GM18520 (cell line): ENCODE results near the gene MLANA.
"Not testable (repeated sequence)": the region's sequence is repeated elsewhere in the genome, so short reads cannot be mapped to it uniquely, and the experiment has no call there.

Source experiments
- ATAC-seq: cut with Tn5 transposase; IDR thresholded peaks from one replicate; pipeline ENCODE4 v1.9.1; 2021; ENCODE audit not compliant: unreplicated experiment

Gene MLANA

GRCh38 chr9:5869315-5870019 is 21.2 kb upstream of the MLANA start:
- no peak for ATAC-seq

- ATAC-seq: no peak
These were observed 20.7 kb upstream of the MLANA start for GRCh38 chr9:5870020-5870339.

DNA sequence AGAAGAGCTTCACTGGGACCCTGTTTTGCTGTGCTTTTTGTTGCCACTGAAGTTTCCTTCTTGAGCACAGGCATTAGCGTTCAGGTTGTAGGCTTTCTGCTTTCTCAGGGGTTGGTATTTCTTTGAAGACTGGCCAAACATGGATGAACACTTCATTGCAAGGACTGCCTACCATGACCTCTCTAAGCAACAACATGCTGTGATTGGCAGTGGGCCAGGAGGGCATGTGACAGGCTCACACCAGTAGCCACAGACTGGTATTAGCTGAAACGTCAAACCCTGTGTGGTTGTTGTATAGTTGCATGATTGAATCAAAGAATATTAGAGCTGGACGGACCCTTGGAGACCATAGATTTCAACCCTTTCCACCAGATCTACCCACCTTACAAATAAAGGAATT is 20.0 kb upstream of the MLANA start:
- ATAC-seq: no peak

GRCh38 chr9:5871785-5872184 is 18.9 kb upstream of the MLANA start:
- no peak for ATAC-seq

GRCh38 chr9:5872511-5872910 is 18.2 kb upstream of the MLANA start:
- no peak for ATAC-seq

- ATAC-seq: no peak
These were observed 17.2 kb upstream of the MLANA start for GRCh38 chr9:5873439-5873838.

DNA sequence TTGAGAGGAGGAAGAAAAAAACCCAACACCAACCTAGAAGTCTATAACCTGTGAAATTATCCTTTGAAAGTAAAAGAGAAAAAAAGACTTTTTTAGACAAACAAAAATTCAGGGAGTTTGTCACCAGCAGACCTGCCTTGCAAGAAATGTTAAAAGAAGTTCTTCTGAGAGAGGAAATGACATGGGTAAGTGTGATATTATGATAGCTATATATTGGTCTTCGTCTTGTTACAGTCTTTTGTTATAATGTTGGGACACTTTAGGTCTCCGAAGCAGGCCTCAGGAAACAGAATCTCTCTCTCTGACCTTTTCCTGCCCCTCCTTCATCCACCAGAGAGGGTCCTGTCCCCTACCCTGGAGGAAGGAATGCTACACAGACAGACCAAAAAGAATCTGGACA is 16.6 kb upstream of the MLANA start:
- no peak for ATAC-seq

- ATAC-seq: no peak
These were observed 14.7 kb upstream of the MLANA start for GRCh38 chr9:5876026-5876425.

DNA sequence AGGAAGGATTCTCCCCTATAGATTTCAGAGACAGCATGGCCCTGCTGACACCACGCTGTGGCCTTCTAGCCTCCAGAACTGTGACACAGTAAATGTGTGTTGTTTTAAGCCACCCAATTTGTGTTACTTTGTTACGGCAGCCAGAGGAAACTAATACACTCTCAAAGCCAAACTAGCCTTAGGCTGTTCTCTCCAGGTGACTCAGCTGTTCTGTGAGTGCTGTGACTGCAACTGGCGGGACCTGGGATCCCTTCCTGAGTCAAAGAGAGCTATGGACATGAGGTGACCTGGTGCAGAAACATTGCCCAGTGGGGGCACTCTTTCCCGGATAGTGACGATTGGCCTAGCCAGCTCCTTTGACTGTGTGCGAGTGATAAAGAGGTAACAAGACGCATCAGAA is 14.0 kb upstream of the MLANA start:
- no peak for ATAC-seq

- no peak for ATAC-seq
These were observed 11.1 kb upstream of the MLANA start for GRCh38 chr9:5879419-5880181.

DNA sequence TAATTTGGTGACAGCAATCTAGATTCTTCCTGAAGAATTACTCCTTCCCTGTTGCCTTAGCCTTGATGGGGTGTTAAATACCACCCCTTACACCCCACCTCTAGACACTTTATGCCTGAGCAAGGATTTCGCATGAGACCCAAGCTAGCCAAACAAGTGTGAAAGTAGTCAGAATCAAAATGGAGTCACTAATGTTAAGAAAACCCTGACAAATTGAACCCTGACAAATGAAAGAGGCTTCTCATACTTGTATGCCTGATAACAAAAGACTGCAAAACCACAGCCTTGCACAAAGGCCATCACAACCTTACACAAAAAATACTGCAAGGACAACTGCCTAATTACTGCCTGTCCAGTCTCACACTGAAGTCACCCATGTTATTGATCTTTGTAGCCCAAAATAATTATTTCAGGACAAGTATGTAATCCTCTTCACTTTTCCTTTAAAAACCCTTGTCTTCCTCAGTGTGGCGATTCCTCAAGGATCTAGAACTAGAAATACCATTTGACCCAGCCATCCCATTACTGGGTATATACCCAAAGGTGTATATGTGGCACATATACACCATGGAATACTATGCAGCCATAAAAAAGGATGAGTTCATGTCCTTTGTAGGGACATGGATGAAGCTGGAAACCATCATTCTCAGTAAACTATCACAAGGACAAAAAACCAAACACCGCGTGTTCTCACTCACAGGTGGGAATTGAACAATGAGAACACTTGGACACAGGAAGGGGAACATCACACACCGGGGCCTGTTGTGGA is 8.3 kb upstream of the MLANA start:
- ATAC-seq: not testable (repeated sequence)

- ATAC-seq: no peak
These were observed 6.5 kb upstream of the MLANA start for GRCh38 chr9:5884191-5884590.

DNA sequence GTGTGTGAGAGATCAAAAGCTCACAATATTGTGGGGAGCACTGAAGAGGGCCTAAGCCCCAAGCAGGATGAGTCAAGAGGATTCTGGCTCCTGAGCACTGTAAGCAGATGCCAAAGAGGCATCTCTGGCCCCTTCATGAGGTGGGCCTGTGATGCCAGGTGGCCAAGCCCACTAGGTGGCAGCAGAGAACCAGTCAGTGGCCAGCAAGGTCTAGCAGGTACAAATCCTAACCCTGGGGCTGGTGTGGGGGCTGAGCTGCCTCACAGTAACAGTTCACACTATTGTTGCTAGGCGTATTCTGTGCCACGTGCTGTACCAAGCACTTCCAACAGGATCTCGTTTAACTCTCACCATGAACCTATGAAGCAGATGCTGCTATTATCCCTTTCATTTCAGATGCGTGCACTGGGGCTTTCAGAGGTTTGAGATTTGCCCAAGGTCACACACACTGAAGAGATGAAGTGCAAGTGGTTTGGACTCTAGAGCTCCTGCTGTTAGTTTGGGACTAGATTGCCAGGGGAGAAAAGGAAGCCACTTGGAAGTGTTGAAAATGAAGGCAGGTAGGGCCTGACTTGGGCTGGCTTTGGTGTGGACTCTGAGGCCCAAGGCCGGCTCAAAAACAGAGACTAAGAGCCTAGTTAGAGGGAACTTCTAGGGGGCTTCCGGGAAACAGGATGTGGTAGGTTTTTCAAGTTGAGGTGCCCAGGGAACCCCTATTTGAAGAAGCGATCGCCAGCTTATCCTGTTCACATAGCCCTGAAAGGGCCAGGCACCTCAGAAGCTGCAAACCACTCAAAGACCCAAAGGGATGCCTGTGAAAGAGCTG is 4.4 kb upstream of the MLANA start:
- ATAC-seq: peak; percentile 87

GRCh38 chr9:5892456-5893133 is 1.9 kb downstream of the MLANA start:
- no peak for ATAC-seq

DNA sequence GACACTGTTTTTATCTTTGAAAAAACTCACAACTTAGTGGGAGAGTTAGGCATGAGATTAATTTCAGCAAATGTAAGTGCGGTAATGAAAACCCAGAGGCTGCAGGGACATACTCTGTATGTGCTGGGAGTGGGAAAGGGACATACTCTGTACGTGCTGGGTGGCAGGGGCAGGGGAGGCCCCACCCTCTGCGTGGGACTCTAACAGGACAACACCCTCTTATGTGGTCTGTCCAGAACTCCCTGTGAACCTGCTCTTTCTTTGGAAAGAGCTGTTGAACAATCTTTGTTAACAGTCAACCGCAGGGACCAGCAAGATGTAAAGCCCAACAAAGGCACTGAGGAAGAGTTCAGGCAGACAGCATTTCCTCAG is 2.4 kb downstream of the MLANA start:
- no peak for ATAC-seq

DNA sequence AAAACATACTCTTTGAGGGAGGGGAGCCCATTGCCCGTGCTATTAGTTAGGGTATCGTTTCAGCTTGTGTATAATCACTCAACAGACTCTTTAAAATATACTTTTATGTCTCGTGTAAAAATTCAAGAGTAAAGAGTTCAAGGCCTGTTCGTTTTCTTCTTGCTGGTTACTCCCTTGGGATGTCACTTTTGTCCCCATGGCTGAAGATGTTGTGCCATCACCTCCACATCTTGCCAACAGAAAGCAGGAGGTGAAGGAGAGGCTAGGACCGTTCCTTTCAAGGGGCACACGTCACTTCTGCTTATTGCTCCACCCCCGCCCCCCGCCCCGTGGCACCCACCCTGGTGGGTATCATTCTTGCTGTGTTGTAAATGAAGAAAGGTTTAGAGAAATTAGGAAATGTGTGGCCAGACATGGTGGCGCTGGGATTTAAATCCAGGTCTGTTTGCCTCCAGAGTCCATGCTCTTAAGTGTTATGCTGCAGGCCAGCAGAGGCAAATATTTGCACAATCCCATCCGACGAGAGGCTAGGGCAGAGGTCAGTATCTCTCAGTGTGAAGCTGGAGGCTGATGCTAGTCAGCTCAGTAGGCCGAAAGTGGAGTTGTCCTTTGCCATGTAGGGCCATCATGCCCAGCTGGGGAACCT is 3.0 kb downstream of the MLANA start:
- ATAC-seq: no peak

GRCh38 chr9:5894237-5894959 is 3.7 kb downstream of the MLANA start:
- ATAC-seq: no peak

- ATAC-seq: no peak
These were observed 5.1 kb downstream of the MLANA start for GRCh38 chr9:5895782-5896181.

DNA sequence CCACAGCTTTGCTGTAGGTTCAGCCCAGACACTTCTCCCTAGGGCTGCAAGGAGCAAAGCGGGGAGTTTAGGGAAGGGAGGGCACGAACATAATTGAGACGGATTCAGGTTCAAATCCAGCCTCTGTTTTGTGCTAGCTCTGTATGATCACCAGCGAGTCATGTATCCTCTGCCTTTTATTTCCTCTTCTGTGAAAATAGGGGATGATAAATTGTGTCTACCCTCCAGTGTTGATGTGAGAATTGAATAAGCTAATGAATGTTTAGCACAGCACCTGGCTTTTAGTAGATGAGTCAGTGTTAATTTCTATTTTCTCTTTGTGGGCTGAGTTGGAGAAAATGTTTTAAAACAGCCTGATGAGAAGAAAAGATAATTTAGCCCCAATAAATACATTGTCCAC is 6.2 kb downstream of the MLANA start:
- no peak for ATAC-seq

GRCh38 chr9:5897851-5898250 is 7.2 kb downstream of the MLANA start:
- no peak for ATAC-seq
